Measurements from ENCODE around the gene BCAS4.
A peak's percentile ranks its signal among the peaks of the same experiment; 100 is the strongest.

BCAS4 gene

GRCh38 chr20:50826121-50826520 is 31.3 kb downstream of the BCAS4 start:
- H3K4me1 ChIP-seq (ENCODE audit: control insufficient read depth, insufficient read depth, low read length), result peaks cover 7% of the 10 kb centered on the region
- no peak overlapping the region for H3K9ac ChIP-seq (ENCODE audit: low read length in 2 of 2)
- H3K36me3 ChIP-seq (ENCODE audit: control insufficient read depth in 2 of 2, insufficient read depth in 2 of 2, low read length in 2 of 2), result no peaks in the 10 kb centered on the region
- no peak overlapping the region for H3K27ac ChIP-seq (ENCODE audit: low read length)
- no peaks in the 10 kb centered on the region for H3K9me3 ChIP-seq (ENCODE audit: control insufficient read depth in 2 of 2, low read length in 2 of 2)
- H3K4me3 ChIP-seq (ENCODE audit: low read length in 2 of 2), result no peak overlapping the region
- no peaks in the 10 kb centered on the region for H3K27me3 ChIP-seq (ENCODE audit: control insufficient read depth in 1 of 2, insufficient read depth in 2 of 2, low read length in 2 of 2)

- H3K36me3 ChIP-seq (ENCODE audit: control insufficient read depth in 2 of 2, insufficient read depth in 2 of 2, low read length in 2 of 2), result peaks cover 5% of the 10 kb centered on the region in 2 donors
- no peaks in the 10 kb centered on the region for H3K27me3 ChIP-seq (ENCODE audit: control insufficient read depth in 1 of 2, insufficient read depth in 2 of 2, low read length in 2 of 2)
- H3K4me1 ChIP-seq (ENCODE audit: control insufficient read depth, insufficient read depth, low read length), result peaks cover 7% of the 10 kb centered on the region
- H3K9me3 ChIP-seq (ENCODE audit: control insufficient read depth in 2 of 2, low read length in 2 of 2), result no peaks in the 10 kb centered on the region
- H3K9ac ChIP-seq (ENCODE audit: low read length in 2 of 2), result no peak overlapping the region
- no peak overlapping the region for H3K27ac ChIP-seq (ENCODE audit: low read length)
- no peak overlapping the region for H3K4me3 ChIP-seq (ENCODE audit: low read length in 2 of 2)
Observed at GRCh38 chr20:50828363-50829136, 33.7 kb downstream of the BCAS4 start.

GRCh38 chr20:50831622-50832021 is 36.8 kb downstream of the BCAS4 start:
- H3K4me3 ChIP-seq (ENCODE audit: low read length in 2 of 2), result no peak overlapping the region
- no peak overlapping the region for H3K27ac ChIP-seq (ENCODE audit: low read length)
- peaks cover 2% of the 10 kb centered on the region for H3K4me1 ChIP-seq (ENCODE audit: control insufficient read depth, insufficient read depth, low read length)

GRCh38 chr20:50834599-50835005 is 39.7 kb downstream of the BCAS4 start:
- H3K4me3 ChIP-seq (ENCODE audit: low read length in 2 of 2), result no peak overlapping the region
- no peak overlapping the region for H3K27ac ChIP-seq (ENCODE audit: low read length)
- H3K27me3 ChIP-seq (ENCODE audit: control insufficient read depth in 1 of 2, insufficient read depth in 2 of 2, low read length in 2 of 2), result no peaks in the 10 kb centered on the region
- peaks cover 2% of the 10 kb centered on the region for H3K4me1 ChIP-seq (ENCODE audit: control insufficient read depth, insufficient read depth, low read length)
- no peaks in the 10 kb centered on the region for H3K9me3 ChIP-seq (ENCODE audit: control insufficient read depth in 2 of 2, low read length in 2 of 2)
- peaks cover 5% of the 10 kb centered on the region in 2 donors for H3K36me3 ChIP-seq (ENCODE audit: control insufficient read depth in 2 of 2, insufficient read depth in 2 of 2, low read length in 2 of 2)
- no peak overlapping the region for H3K9ac ChIP-seq (ENCODE audit: low read length in 2 of 2)

More at GRCh38 chr20:50831622-50832021, 36.8 kb downstream of the BCAS4 start:
- no peaks in the 10 kb centered on the region for H3K9me3 ChIP-seq (ENCODE audit: control insufficient read depth in 2 of 2, low read length in 2 of 2)
- peaks cover 5% of the 10 kb centered on the region in 2 donors for H3K36me3 ChIP-seq (ENCODE audit: control insufficient read depth in 2 of 2, insufficient read depth in 2 of 2, low read length in 2 of 2)
- no peak overlapping the region for H3K9ac ChIP-seq (ENCODE audit: low read length in 2 of 2)
- no peaks in the 10 kb centered on the region for H3K27me3 ChIP-seq (ENCODE audit: control insufficient read depth in 1 of 2, insufficient read depth in 2 of 2, low read length in 2 of 2)

- Histone ChIP-seq H3K27me3 (ENCODE audit: control insufficient read depth in 1 of 2, insufficient read depth in 2 of 2, low read length in 2 of 2) (no peaks in the 10 kb centered on the region), H3K27ac (ENCODE audit: low read length) (peak overlapping the region; percentile 1), H3K36me3 (ENCODE audit: control insufficient read depth in 2 of 2, insufficient read depth in 2 of 2, low read length in 2 of 2) (peaks cover 3 to 4% of the 10 kb centered on the region in 2 donors), H3K9me3 (ENCODE audit: control insufficient read depth in 2 of 2, low read length in 2 of 2) (no peaks in the 10 kb centered on the region), H3K4me1 (ENCODE audit: control insufficient read depth, insufficient read depth, low read length) (peaks cover 2% of the 10 kb centered on the region), H3K9ac (ENCODE audit: low read length in 2 of 2) (no peak overlapping the region), H3K4me3 (ENCODE audit: low read length in 2 of 2) (no peak overlapping the region)
Observed at GRCh38 chr20:50837532-50838321, 42.9 kb downstream of the BCAS4 start.

- H3K4me1 ChIP-seq (ENCODE audit: control insufficient read depth, insufficient read depth, low read length), result peaks cover 2% of the 10 kb centered on the region
- no peaks in the 10 kb centered on the region for H3K27me3 ChIP-seq (ENCODE audit: control insufficient read depth in 1 of 2, insufficient read depth in 2 of 2, low read length in 2 of 2)
- no peak overlapping the region for H3K4me3 ChIP-seq (ENCODE audit: low read length in 2 of 2)
- H3K9me3 ChIP-seq (ENCODE audit: control insufficient read depth in 2 of 2, low read length in 2 of 2), result no peaks in the 10 kb centered on the region
- no peak overlapping the region for H3K27ac ChIP-seq (ENCODE audit: low read length)
- no peak overlapping the region for H3K9ac ChIP-seq (ENCODE audit: low read length in 2 of 2)
- peaks cover 0 to 2% of the 10 kb centered on the region in 2 donors for H3K36me3 ChIP-seq (ENCODE audit: control insufficient read depth in 2 of 2, insufficient read depth in 2 of 2, low read length in 2 of 2)
Observed at GRCh38 chr20:50838322-50838625, 43.4 kb downstream of the BCAS4 start.

GRCh38 chr20:50838707-50839385 is 44.0 kb downstream of the BCAS4 start:
- Histone ChIP-seq H3K36me3 (ENCODE audit: control insufficient read depth in 2 of 2, insufficient read depth in 2 of 2, low read length in 2 of 2) (peaks cover 0 to 2% of the 10 kb centered on the region in 2 donors), H3K27me3 (ENCODE audit: control insufficient read depth in 1 of 2, insufficient read depth in 2 of 2, low read length in 2 of 2) (no peaks in the 10 kb centered on the region), H3K9me3 (ENCODE audit: control insufficient read depth in 2 of 2, low read length in 2 of 2) (no peaks in the 10 kb centered on the region), H3K4me3 (ENCODE audit: low read length in 2 of 2) (no peak overlapping the region), H3K27ac (ENCODE audit: low read length) (no peak overlapping the region), H3K4me1 (ENCODE audit: control insufficient read depth, insufficient read depth, low read length) (peaks cover 2% of the 10 kb centered on the region), H3K9ac (ENCODE audit: low read length in 2 of 2) (no peak overlapping the region)

- no peaks in the 10 kb centered on the region for H3K27me3 ChIP-seq (ENCODE audit: control insufficient read depth in 1 of 2, insufficient read depth in 2 of 2, low read length in 2 of 2)
Observed at GRCh38 chr20:50842821-50843220, 48.0 kb downstream of the BCAS4 start.

GRCh38 chr20:50843331-50844276 is 48.7 kb downstream of the BCAS4 start:
- H3K27me3 ChIP-seq (ENCODE audit: control insufficient read depth in 1 of 2, insufficient read depth in 2 of 2, low read length in 2 of 2), result no peaks in the 10 kb centered on the region
- H3K4me1 ChIP-seq (ENCODE audit: control insufficient read depth, insufficient read depth, low read length), result peaks cover 5% of the 10 kb centered on the region
- H3K9ac ChIP-seq (ENCODE audit: low read length in 2 of 2), result no peak overlapping the region
- peaks cover 0 to 2% of the 10 kb centered on the region in 2 donors for H3K36me3 ChIP-seq (ENCODE audit: control insufficient read depth in 2 of 2, insufficient read depth in 2 of 2, low read length in 2 of 2)
- H3K4me3 ChIP-seq (ENCODE audit: low read length in 2 of 2), result no peak overlapping the region
- no peaks in the 10 kb centered on the region for H3K9me3 ChIP-seq (ENCODE audit: control insufficient read depth in 2 of 2, low read length in 2 of 2)
- no peak overlapping the region for H3K27ac ChIP-seq (ENCODE audit: low read length)

More at GRCh38 chr20:50842821-50843220, 48.0 kb downstream of the BCAS4 start:
- H3K36me3 ChIP-seq (ENCODE audit: control insufficient read depth in 2 of 2, insufficient read depth in 2 of 2, low read length in 2 of 2), result peaks cover 0 to 2% of the 10 kb centered on the region in 2 donors
- no peak overlapping the region for H3K4me3 ChIP-seq (ENCODE audit: low read length in 2 of 2)
- H3K9ac ChIP-seq (ENCODE audit: low read length in 2 of 2), result no peak overlapping the region
- no peak overlapping the region for H3K27ac ChIP-seq (ENCODE audit: low read length)
- H3K4me1 ChIP-seq (ENCODE audit: control insufficient read depth, insufficient read depth, low read length), result no peaks in the 10 kb centered on the region
- H3K9me3 ChIP-seq (ENCODE audit: control insufficient read depth in 2 of 2, low read length in 2 of 2), result no peaks in the 10 kb centered on the region
